HCT116 (cell line): Measurements from ENCODE around the gene P2RX7. TPM values are rescaled to one million over a fixed set of nuclear protein-coding genes. Genes with fewer than 3 reads are reported as not detected.

Experiments used
- ATAC-seq: fragments of 200-7000 bp; cut with Tn5 transposase; 2 replicates; pipeline ENCODE4 v1.9.1; 2020; ENCODE audit warnings: mild to moderate bottlenecking, moderate library complexity
- BruUV-seq: library from RNA; stranded (reverse); fragments of 400-500 nt; replicated peaks from 2 replicates; lab custom pipeline; 2021; lab: Mats Ljungman, UMichigan
- CTCF ChIA-PET: fragments of 300-600 bp; sonication (Branson Sonifier 250); formaldehyde crosslinking; loops from one replicate; lab custom pipeline; 2021; ENCODE audit warnings: antibody characterized with exemption; lab: Charles Lee
- POLR2A ChIA-PET: fragments of 300-600, 350-600 bp; sonication (Branson Sonifier 250); formaldehyde crosslinking; loops from one replicate; lab custom pipeline; 2021; ENCODE audit warnings: antibody characterized with exemption; lab: Charles Lee
- RAD21 ChIA-PET, 2 experiments: fragments of 300-600 bp; sonication (Branson Sonifier 250); formaldehyde crosslinking; loops; one replicate each; lab custom pipeline; 2023; ENCODE audit warnings: low total read pairs in 2 of 2; ENCODE audit not compliant: uncharacterized antibody in 2 of 2, unreplicated experiment in 2 of 2, low non-redundant PET in 1 of 2; lab: Charles Lee
- DNase-seq: peaks from one replicate; pipeline ENCODE4 v3.0.0-alpha.2; 2010; ENCODE audit warnings: low read depth, low spot score
- H2AFZ ChIP-seq: fragments of 200-600 bp; shearing (Covaris generic), sonication (generic); 2 replicates; pipeline ENCODE4 v1.6.1; 2017; ENCODE audit warnings: low read depth, mixed run types, mixed read lengths, antibody characterized with exemption, low read length; ENCODE audit not compliant: poor library complexity, severe bottlenecking
- H3K27ac ChIP-seq: 2 replicates; pipeline ENCODE4 v1.5.1; 2012; ENCODE audit warnings: low read depth, low read length
- H3K27me3 ChIP-seq: fragments of 200-600 bp; sonication (generic); 2 replicates; pipeline ENCODE4 v1.6.1; 2016; ENCODE audit warnings: mixed run types, low read length, mixed read lengths; ENCODE audit not compliant: insufficient read depth
- H3K36me3 ChIP-seq, 2 experiments: fragments of 200-500 bp in 1 of 2; fragments of 200-600 bp in 1 of 2; sonication (Bioruptor generic) in 1 of 2; sonication (generic) in 1 of 2; 2 replicates each; pipeline versions ENCODE4 v1.5.1 to v1.6.1; 2014 to 2016; ENCODE audit warnings: low read length in 2 of 2, inconsistent platforms in 1 of 2, mixed read lengths in 1 of 2, mixed run types in 1 of 2; ENCODE audit not compliant: insufficient read depth in 2 of 2, control insufficient read depth in 1 of 2
- H3K4me1 ChIP-seq, 2 experiments: fragments of 200-600 bp in 1 of 2; sonication (generic) in 1 of 2; 2 replicates each; pipeline versions ENCODE4 v1.5.1 to v1.6.1; 2012 to 2017; ENCODE audit warnings: low read length in 2 of 2, inconsistent platforms in 1 of 2, mild to moderate bottlenecking in 1 of 2, mixed read lengths in 1 of 2, mixed run types in 1 of 2, moderate library complexity in 1 of 2; ENCODE audit not compliant: insufficient read depth in 2 of 2, control insufficient read depth in 1 of 2
- H3K4me2 ChIP-seq: fragments of 200-600 bp; sonication (generic); 2 replicates; pipeline ENCODE4 v1.6.1; 2017; ENCODE audit warnings: mixed run types, low read length, mixed read lengths
- H3K4me3 ChIP-seq, 2 experiments: fragments of 200-600 bp in 1 of 2; sonication (generic) in 1 of 2; replicated peaks in 1 of 2; 2 replicates each; pipeline ENCODE4 v1.5.1; 2011 to 2016; ENCODE audit warnings: low read length in 2 of 2, control low read depth in 1 of 2, low read depth in 1 of 2, mild to moderate bottlenecking in 1 of 2, mixed read lengths in 1 of 2, mixed run types in 1 of 2
- H3K79me2 ChIP-seq: fragments of 200-600 bp; sonication (generic); 2 replicates; pipeline ENCODE4 v1.6.1; 2017; ENCODE audit warnings: mild to moderate bottlenecking, mixed run types, low read length, moderate library complexity, mixed read lengths; ENCODE audit not compliant: insufficient read depth
- H3K9ac ChIP-seq: fragments of 200-600 bp; sonication (generic); 2 replicates; pipeline ENCODE4 v1.6.1; 2016; ENCODE audit warnings: low read length, mixed read lengths
- H3K9me2 ChIP-seq: fragments of 200-600 bp; sonication (generic), shearing (Covaris generic); 2 replicates; pipeline ENCODE4 v1.6.1; 2017; ENCODE audit warnings: mixed run types, mild to moderate bottlenecking, moderate library complexity; ENCODE audit not compliant: insufficient read depth
- H3K9me3 ChIP-seq, 2 experiments: fragments of 200-500 bp in 1 of 2; fragments of 200-600 bp in 1 of 2; sonication (Bioruptor generic) in 1 of 2; sonication (generic) in 1 of 2; 2 replicates each; pipeline ENCODE4 v1.6.1; 2014 to 2017; ENCODE audit warnings: low read length in 2 of 2, mixed read lengths in 2 of 2, inconsistent platforms in 1 of 2, low read depth in 1 of 2, mild to moderate bottlenecking in 1 of 2, mixed run types in 1 of 2, moderate library complexity in 1 of 2; ENCODE audit not compliant: control insufficient read depth in 1 of 2, insufficient read depth in 1 of 2
- H4K20me1 ChIP-seq: fragments of 200-600 bp; sonication (generic), shearing (Covaris generic); 2 replicates; pipeline ENCODE4 v1.6.1; 2017; ENCODE audit warnings: mixed run types, mild to moderate bottlenecking, moderate library complexity; ENCODE audit not compliant: insufficient read depth
- FOSL1 ChIP-seq: IDR thresholded peaks from 2 replicates; pipeline ENCODE4 v1.6.1; 2012; ENCODE audit warnings: low read depth
- JUND ChIP-seq: IDR thresholded peaks from 2 replicates; pipeline ENCODE4 v1.6.1; 2012
- POLR2A ChIP-seq: IDR thresholded peaks from 2 replicates; pipeline ENCODE4 v1.7.0; 2011; ENCODE audit warnings: borderline replicate concordance; ENCODE audit not compliant: insufficient read depth, insufficient read length; ENCODE audit errors: extremely low read depth
- RAD21 ChIP-seq: IDR thresholded peaks from 2 replicates; pipeline ENCODE4 v1.6.1; 2012; ENCODE audit warnings: low read depth, mild to moderate bottlenecking
- SRF ChIP-seq: IDR thresholded peaks from 2 replicates; pipeline ENCODE4 v1.6.1; 2012; ENCODE audit warnings: low read depth
- YY1 ChIP-seq: IDR thresholded peaks from 2 replicates; pipeline ENCODE4 v1.6.1; 2011; ENCODE audit warnings: low read length, low read depth, moderate library complexity, mild to moderate bottlenecking; ENCODE audit not compliant: insufficient replicate concordance; ENCODE audit errors: extremely low read depth
- intact Hi-C: fragments of 100-400 bp; cut with micrococcal nuclease; formaldehyde crosslinking; loops from 2 replicates; pipeline ENCODE4 v1.10.0; 2022
- total RNA-seq: library from RNA; stranded (reverse); gene quantifications from one replicate; pipeline ENCODE4 v1.2.1, GENCODE V29; 2021; ENCODE audit not compliant: unreplicated experiment
- TF ChIP-seq, protein P1 (sequence below), 3 experiments: fragments of 200-600 bp in 1 of 3; sonication (generic) in 1 of 3; IDR thresholded peaks in 2 of 3; conservative IDR thresholded peaks in 1 of 3; 2 replicates each; pipeline ENCODE4 v1.5.1; 2012 to 2017; ENCODE audit warnings: low read depth in 2 of 3, low read length in 2 of 3, antibody characterized with exemption in 1 of 3, borderline replicate concordance in 1 of 3, control low read depth in 1 of 3, mild to moderate bottlenecking in 1 of 3, mixed read lengths in 1 of 3, mixed run types in 1 of 3, moderate library complexity in 1 of 3; ENCODE audit not compliant: insufficient read depth in 1 of 3

Gene P2RX7
- total RNA-seq, 1 experiment from 2014 or later = 1.5 TPM

DNA sequence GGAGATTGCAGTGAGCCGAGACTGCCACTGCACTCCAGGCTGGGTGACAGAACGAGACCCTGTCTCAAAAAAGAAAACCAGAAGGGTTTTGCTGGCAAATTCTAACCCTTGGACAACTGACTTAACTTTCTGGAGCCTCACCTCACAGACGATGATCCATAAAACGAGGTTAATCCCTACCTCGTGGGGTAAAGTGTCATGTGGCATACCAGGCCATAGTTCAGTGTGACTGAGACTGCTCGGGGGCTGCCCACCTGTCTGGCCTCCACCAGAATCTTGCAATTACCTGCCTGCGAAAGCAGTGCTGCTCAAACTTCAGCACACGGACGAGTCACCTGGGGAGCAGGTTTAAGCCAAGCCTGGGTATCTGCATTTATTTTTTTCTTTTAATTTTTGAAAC lies 104.1 kb downstream of the P2RX7 start:
- BruUV-seq = no TSS peak
- no peak overlapping the region for H3K9ac ChIP-seq
- ATAC-seq (no peak), DNase-seq (no peak)
- RAD21 ChIA-PET = no interaction called here
- CTCF ChIA-PET = no interaction called here
- H3K27ac ChIP-seq = no peak overlapping the region
- H3K4me3 ChIP-seq = no peak overlapping the region
- no peaks in the 10 kb centered on the region for H4K20me1 ChIP-seq
- peaks cover 0 to 2% of the 10 kb centered on the region in 2 experiments; a peak in 2 of 4 replicates for H3K36me3 ChIP-seq
- TF ChIP-seq RAD21 (no peak), FOSL1 (no peak), SRF (no peak), JUND (no peak), POLR2A (no peak)
- H3K4me2 ChIP-seq = no peak overlapping the region
- no peak overlapping the region for H2AFZ ChIP-seq
- H3K9me2 ChIP-seq = no peaks in the 10 kb centered on the region
- no peaks in the 10 kb centered on the region for H3K9me3 ChIP-seq
- intact Hi-C loops = no loop called here
- H3K4me1 ChIP-seq = no peaks in the 10 kb centered on the region
- no peaks in the 10 kb centered on the region for H3K79me2 ChIP-seq
- no peaks in the 10 kb centered on the region for H3K27me3 ChIP-seq
- POLR2A ChIA-PET = no interaction called here

DNA sequence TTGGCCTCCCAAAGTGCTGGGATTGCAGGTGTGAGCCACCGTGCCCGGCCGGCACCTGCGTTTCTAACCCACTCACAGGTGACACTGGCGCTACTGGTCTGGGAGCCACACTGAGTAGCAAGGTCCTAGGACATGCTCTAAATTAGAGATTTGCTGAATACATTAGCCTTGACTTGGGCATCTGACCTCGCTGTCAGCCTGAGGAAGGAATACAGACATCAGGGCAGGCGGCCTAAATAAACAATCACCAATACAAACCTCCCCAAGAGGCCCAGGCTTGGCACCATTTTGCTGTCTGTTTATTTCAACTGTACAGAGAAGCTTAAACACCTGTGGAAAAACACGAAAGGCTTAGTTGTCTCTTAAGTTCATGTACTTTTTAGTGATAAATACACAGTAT lies 104.7 kb downstream of the P2RX7 start:
- intact Hi-C loops = no loop called here
- Histone ChIP-seq H3K9me2 (no peaks in the 10 kb centered on the region), H4K20me1 (no peaks in the 10 kb centered on the region), H3K27me3 (no peaks in the 10 kb centered on the region), H3K4me3 (no peak overlapping the region), H3K4me2 (no peak overlapping the region), H3K27ac (no peak overlapping the region), H3K9me3 (no peaks in the 10 kb centered on the region), H3K79me2 (no peaks in the 10 kb centered on the region), H3K4me1 (no peaks in the 10 kb centered on the region), H3K36me3 (peaks cover 0 to 2% of the 10 kb centered on the region in 2 experiments; a peak in 2 of 4 replicates), H3K9ac (no peak overlapping the region), H2AFZ (no peak overlapping the region)
- BruUV-seq = no TSS peak
- ChIA-PET POLR2A (no interaction called here), RAD21 (no interaction called here), CTCF (no interaction called here)
- DNase-seq (no peak), ATAC-seq (no peak)
- TF ChIP-seq SRF (no peak), YY1 (no peak)
- TF ChIP-seq, protein P1, sequence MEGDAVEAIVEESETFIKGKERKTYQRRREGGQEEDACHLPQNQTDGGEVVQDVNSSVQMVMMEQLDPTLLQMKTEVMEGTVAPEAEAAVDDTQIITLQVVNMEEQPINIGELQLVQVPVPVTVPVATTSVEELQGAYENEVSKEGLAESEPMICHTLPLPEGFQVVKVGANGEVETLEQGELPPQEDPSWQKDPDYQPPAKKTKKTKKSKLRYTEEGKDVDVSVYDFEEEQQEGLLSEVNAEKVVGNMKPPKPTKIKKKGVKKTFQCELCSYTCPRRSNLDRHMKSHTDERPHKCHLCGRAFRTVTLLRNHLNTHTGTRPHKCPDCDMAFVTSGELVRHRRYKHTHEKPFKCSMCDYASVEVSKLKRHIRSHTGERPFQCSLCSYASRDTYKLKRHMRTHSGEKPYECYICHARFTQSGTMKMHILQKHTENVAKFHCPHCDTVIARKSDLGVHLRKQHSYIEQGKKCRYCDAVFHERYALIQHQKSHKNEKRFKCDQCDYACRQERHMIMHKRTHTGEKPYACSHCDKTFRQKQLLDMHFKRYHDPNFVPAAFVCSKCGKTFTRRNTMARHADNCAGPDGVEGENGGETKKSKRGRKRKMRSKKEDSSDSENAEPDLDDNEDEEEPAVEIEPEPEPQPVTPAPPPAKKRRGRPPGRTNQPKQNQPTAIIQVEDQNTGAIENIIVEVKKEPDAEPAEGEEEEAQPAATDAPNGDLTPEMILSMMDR (IDR thresholded peaks at IDR 0.05 in 2 of 3, conservative IDR thresholded peaks at IDR 0.05 in 1 of 3; ENCODE audit: borderline replicate concordance in 1 of 3, insufficient read depth in 1 of 3, low read depth in 2 of 3, low read length in 2 of 3) = no peak

Other genes with a start within 250 kb of the P2RX7 start
- 39.7 TPM for gene SPPL3, start 228.5 kb upstream of the P2RX7 start, total RNA-seq
- gene HNF1A, start 154.3 kb upstream of the P2RX7 start, total RNA-seq = not detected
- 16.2 TPM for gene C12orf43, start 116.4 kb upstream of the P2RX7 start, total RNA-seq
- gene OASL, start 93.6 kb upstream of the P2RX7 start, total RNA-seq = 4.1 TPM
- 17.1 TPM for gene P2RX4, start 77.3 kb downstream of the P2RX7 start, total RNA-seq
- 33.8 TPM for gene CAMKK2, start 163.8 kb downstream of the P2RX7 start, total RNA-seq
- 112 TPM for gene ANAPC5, start 219.5 kb downstream of the P2RX7 start, total RNA-seq